Cardiac fibroblast (primary cell): ENCODE data around the gene GDPD1.
"Not testable (repeated sequence)": the region's sequence is repeated elsewhere in the genome, so short reads cannot be mapped to it uniquely, and the experiment has no call there.

Source experiments
- DNase-seq, 2 donors: peaks; one replicate each; pipeline versions ENCODE4 v3.0.0 to v3.0.0-alpha.2; 2010; ENCODE audit warnings: low read depth in 2 of 2
- H3K4me3 ChIP-seq, 2 donors: replicated peaks in 1 of 2; 1 replicate in 1 of 2; 2 replicates in 1 of 2; pipeline ENCODE4 v1.5.1; 2011; ENCODE audit warnings: low read depth in 2 of 2, low read length in 2 of 2, mild to moderate bottlenecking in 2 of 2, moderate library complexity in 1 of 2
- CTCF ChIP-seq: IDR thresholded peaks from one replicate; pipeline ENCODE4 v1.5.1; 2011; ENCODE audit warnings: low read depth, mild to moderate bottlenecking, low read length, inconsistent platforms

Gene GDPD1

GRCh38 chr17:59219370-59219769 lies 941 bp upstream of the GDPD1 start:
- no peak overlapping the region for H3K4me3 ChIP-seq
- DNase-seq, result no peak
- no peak for TF ChIP-seq CTCF

GRCh38 chr17:59219992-59220327 lies 351 bp upstream of the GDPD1 start:
- TF ChIP-seq CTCF, result no peak
- no peak for DNase-seq
- peak overlapping the region; percentile 14 to 56 for H3K4me3 ChIP-seq

- peak in 1 of 2 donors; percentile 14 for DNase-seq
- peak overlapping the region; percentile 56 to 88 for H3K4me3 ChIP-seq
- TF ChIP-seq CTCF, result peak; percentile 0
Measured at GRCh38 chr17:59221159-59221847, 992 bp downstream of the GDPD1 start.

GRCh38 chr17:59223813-59224212 lies 3.5 kb downstream of the GDPD1 start:
- DNase-seq, result no peak
- H3K4me3 ChIP-seq, result no peak overlapping the region
- TF ChIP-seq CTCF, result no peak

- not testable (repeated sequence) for DNase-seq, H3K4me3 ChIP-seq
Measured at GRCh38 chr17:59228588-59228987, 8.3 kb downstream of the GDPD1 start.

GRCh38 chr17:59230764-59231163 lies 10.5 kb downstream of the GDPD1 start:
- no peak overlapping the region for H3K4me3 ChIP-seq
- no peak for DNase-seq
- no peak for TF ChIP-seq CTCF

GRCh38 chr17:59234631-59235030 lies 14.3 kb downstream of the GDPD1 start:
- no peak for TF ChIP-seq CTCF
- no peak overlapping the region for H3K4me3 ChIP-seq
- DNase-seq, result no peak
